Measurements from ENCODE around the gene DIPK1B.

The DIPK1B gene

DNA sequence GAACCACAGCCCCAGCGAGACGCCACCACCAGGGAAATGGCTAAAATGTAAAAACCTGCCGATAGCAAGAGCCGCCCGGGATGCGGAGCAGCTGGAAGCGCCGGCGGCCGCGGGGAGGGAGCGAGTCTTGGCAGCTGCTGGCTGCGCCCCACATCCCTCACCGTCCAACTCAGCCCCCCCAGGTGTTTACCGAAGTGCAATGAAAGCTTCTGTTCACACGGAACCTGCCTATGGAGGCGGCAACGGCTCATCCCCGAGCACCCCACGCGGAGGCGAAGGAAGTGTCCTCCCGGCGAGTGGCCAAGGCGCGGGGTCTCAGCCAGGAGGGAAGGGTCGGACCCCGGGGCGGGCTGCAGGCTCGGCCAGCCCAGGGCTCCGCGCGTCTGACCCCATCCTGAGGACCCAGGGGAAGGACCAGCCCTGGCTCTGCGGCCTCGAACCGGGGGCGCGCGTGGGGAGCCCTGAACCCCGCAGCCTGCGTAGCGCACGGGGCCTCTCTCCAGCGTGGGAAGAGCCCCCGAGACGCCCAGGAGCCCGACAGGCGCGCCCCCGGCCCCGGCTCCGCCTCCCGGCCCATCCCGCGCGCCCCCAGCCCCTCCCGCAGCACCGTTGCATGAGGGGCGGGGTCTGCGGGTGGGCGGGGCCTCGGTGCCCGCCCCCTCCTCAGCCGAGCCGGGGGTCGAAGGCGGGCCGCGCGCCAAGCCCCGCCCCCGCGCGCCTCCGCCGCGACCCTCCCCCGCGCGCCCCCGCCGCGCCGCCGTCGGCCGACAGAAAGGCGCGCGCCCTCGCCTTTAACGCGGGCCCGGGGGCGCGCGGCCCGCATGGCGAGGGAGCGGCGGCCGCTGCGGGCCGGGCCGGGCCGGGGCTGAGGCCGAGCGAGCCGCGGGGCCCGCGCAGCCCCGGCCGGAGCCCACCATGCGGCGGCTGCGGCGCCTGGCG lies at the start of gene DIPK1B:
Gene DIPK1B, plus strand, starts transcription at position 822 of the 939 bp plus-strand sequence. Its CDS starts 94 bp downstream, at position 916.
- DNase-seq (ENCODE audit: low spot score), result no peak

- DNase-seq (ENCODE audit: low spot score), result no peak
Measured at GRCh38 chr9:136662656-136663581, 49.5 kb upstream of the DIPK1B start, which contains the start of gene EGFL7. Gene EGFL7 (plus strand): TSS chr9:136662916. CDS start chr9:136668283, 5,367 bp downstream.

DNA sequence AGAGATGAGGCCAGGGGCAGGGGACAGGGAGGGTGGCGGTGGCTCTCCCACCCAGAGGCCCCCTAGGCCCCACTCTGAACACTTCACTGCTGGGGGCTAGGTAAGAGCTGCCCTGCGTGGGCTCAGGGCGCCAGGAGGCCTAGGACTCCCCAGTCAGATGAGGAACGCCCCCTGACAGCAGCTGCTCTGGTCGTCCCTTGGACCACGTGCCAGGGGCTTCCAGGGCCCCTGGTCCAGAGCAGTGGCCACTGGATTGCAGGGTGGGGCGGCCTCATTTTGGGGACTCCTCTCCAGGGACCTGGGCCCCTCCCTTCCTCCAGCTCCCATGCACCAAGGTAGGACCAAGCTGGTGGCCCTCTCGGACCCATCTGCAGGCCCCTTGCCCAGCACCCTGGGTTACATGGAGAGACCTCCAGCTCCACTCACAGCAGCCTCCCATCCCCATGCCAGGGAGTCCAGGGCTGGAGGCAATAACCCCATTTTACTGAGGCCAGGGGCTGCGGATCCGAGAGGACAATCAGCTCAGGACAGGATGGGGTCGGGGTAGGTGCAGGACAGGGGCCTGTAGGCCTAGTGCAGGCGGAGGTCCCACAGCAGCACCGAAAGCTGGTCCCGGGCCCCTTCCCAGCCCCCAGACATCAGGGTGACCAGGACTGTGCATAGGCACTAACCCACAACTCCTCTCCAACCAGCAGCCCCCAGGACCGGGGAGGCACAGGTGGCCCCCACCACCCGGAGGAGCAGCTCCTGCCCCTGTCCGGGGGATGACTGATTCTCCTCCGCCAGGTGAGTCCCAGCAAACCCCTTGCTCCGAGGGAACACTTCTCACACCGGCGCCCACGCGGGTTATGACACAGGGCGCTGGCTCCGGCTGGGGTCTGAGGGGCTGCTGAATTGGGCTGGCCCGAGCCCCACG lies 48.1 kb upstream of the DIPK1B start:
- DNase-seq (ENCODE audit: low spot score), result no peak

DNA sequence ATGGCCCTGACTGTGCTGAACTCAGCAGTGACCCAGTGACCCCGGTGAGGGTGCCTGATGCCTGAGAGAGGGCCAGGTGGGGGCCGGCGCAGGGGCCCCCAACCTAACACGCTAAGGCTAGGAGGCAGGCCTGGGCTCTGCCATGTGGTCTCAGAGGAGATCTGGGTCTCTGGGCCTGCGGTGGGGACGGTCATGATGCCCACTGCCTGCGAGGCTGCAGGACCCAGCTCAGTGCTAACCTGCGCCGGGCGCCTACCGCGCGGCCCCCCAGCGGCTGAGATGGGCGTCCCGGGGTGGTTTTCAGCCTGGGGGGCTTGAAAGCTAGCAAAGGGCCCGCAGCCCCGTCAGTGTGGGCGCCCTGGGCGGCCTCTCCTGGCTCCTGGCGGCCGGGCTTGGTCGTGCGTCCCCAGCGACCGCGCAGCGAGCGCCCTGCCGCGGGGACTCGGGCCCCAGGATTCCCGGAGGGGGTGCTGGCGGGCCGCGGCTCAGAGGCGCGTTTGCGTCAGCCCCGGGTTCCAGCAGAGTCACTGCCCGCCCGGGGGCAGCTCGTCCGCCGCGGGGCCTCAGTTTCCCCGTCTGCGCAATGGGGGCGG lies 47.2 kb upstream of the DIPK1B start:
- no peak for DNase-seq (ENCODE audit: low spot score)

- no peak for DNase-seq (ENCODE audit: low spot score)
Measured at GRCh38 chr9:136665704-136666371, 46.5 kb upstream of the DIPK1B start.

GRCh38 chr9:136666372-136667213 lies 45.8 kb upstream of the DIPK1B start:
- DNase-seq (ENCODE audit: low spot score), result no peak

DNA sequence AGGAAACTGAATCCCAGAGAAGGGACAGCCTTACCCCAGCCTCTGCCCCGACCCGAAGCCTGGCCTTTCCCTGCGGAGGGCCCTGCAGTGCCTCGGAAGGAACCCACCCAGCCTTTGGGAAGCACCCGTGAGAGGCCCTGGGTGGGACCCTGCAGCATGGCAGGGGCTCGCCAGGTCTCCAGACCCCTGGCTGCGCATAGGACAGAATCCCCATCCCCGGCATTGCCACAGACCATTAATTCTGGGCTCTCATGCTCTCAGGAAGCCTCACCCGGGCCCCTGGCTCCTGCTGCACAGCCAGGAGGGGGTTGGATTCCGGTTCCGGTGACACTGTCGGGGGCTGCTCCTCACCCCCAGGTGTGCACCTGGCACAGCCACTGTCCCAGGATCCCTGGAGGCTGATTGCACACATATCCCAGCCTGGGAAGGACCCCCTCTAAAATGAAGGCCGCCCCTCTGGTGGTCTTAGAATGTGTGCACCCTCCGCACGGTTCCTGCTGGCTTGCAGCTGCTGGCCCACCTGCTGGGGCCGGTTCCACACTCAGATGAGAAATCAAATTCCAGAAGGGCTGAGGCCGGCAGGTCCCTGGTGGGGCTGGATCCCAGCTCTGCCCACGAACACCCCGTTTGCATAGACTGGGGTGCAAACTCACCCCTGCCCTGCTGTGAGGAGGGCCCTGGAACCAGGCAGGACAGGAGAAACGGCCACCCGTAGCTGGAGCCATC lies 45.0 kb upstream of the DIPK1B start:
- DNase-seq (ENCODE audit: low spot score), result no peak

- DNase-seq (ENCODE audit: low spot score), result no peak
Measured at GRCh38 chr9:136667940-136668760, 44.2 kb upstream of the DIPK1B start.

DNA sequence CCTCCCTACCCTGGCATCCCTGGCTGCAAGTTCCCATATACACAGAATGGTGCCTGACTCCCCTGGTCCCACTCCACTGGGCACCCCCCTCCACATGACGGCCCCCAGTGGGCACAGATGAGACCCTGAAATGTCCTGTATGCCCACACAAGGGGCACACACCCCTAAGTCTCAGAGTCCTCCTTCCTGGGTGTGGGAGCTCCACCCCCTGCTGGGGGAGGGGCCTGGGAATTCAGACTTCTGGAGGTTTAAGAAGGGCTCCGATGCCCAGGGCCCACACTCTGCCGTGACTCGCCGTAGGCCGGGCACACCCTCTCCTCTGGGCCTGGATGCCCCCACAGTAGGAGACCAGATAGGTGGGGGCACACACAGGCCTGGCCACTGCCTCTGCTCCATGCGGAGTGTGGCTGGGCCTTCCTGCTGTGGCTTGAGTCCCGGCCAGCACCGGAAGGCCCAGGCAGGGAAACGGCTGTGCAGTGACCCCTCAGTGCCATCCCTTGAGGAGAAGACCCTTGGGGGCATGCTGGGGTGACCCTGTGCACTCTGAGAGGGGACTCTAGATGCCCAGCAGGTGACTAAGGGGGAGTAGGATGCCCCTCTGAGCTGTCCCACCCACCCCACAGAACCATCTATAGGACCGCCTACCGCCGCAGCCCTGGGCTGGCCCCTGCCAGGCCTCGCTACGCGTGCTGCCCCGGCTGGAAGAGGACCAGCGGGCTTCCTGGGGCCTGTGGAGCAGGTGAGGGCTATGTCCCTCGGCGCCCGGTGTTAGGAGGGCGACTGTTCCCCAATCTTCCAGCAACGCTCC lies 43.2 kb upstream of the DIPK1B start:
- no peak for DNase-seq (ENCODE audit: low spot score)

- DNase-seq (ENCODE audit: low spot score), result no peak
Measured at GRCh38 chr9:136669791-136670464, 42.4 kb upstream of the DIPK1B start.

GRCh38 chr9:136670576-136671253 lies 41.7 kb upstream of the DIPK1B start:
- no peak for DNase-seq (ENCODE audit: low spot score)

- no peak for DNase-seq (ENCODE audit: low spot score)
Measured at GRCh38 chr9:136671254-136671614, 41.1 kb upstream of the DIPK1B start.

DNA sequence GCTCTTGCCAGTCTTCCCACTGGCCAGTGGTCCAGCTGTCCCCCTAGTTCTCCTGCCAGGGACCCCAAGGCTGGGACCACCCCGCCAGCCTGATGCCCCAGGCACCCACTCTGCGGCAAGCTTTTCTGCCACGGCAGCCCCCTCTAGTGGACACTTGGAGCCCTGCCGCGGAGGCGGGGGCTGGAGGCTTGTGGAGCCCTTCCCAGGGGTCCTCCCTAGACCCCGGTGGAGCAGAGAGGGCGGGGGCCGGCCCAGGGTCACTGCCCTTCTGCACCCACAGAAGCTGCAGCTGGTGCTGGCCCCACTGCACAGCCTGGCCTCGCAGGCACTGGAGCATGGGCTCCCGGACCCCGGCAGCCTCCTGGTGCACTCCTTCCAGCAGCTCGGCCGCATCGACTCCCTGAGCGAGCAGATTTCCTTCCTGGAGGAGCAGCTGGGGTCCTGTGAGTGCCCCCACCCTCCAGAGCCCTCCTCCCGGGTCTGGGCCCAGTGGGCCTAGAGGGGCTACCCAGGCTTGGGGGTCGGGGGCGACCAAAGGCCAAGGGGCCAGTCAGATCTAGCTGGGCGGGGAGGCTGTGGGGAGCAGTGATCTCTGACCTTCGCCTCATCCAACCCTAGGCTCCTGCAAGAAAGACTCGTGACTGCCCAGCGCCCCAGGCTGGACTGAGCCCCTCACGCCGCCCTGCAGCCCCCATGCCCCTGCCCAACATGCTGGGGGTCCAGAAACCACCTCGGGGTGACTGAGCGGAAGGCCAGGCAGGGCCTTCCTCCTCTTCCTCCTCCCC lies 40.5 kb upstream of the DIPK1B start:
- no peak for DNase-seq (ENCODE audit: low spot score)

GRCh38 chr9:136672431-136673087 lies 39.8 kb upstream of the DIPK1B start:
- DNase-seq (ENCODE audit: low spot score), result no peak

Data from left forelimb (tissue), 1 donor.